ENCODE data around the gene TNS1. TPM values are rescaled to one million over a fixed set of nuclear protein-coding genes. Genes with fewer than 3 reads are reported as not detected.

TNS1 gene
- polyA plus RNA-seq, 1 of the 3 experiments (the other 2 are of a cell fraction) = 12.1 TPM

DNA sequence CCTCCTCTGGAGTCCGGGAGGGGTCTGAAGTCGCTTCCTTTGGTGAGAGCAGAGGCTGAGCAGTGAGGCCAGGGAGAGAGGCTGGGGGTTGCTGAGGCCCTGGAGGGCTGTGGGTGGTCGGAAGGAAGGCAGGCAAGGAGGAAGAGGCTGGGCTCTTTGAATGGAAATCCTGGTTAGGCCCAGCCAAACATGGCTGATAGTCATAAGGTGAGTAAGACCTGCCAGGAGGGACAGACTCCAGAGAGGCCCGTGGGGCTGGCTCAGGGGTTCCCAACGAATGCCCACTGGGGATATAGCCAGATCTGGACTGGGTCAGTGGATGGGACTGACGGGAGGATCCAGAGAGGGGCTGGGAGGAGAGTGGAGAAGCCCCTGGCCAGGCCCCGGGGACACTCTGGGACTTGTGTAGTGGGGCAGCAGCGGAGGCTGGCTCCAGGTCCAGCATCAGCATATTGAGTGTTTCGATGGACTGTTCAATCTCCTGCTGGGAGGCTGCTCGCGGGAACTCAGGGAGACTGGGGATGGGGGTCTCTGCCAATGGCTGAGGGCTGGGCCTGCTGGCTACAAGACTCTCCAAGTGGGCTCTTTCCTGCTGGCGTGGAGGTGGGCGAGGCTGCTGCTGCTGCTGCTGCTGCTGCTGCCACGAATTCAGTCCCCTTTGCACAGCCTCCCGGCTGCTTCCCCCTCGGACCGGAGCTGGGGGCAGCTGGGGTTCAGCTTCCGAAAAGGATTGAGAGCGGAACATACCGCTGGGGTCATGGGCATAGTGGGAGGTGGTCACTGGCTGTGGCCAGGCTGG, 155.0 kb downstream of the TNS1 start:
- no peak for DNase-seq
- Histone ChIP-seq H3K9me2 (no peaks in the 10 kb centered on the region), H3K9ac (no peak overlapping the region), H3K4me1 (ENCODE audit: control insufficient read depth in 1 of 2, insufficient read depth in 2 of 2, low read depth in 1 of 2, low read length in 1 of 2) (peaks cover 24 to 32% of the 10 kb centered on the region in 2 experiments; a peak in 3 of 4 replicates), H3K27ac (ENCODE audit: low read depth in 2 of 2, low read length in 1 of 2) (no peak overlapping the region), H3K9me3 (no peaks in the 10 kb centered on the region), H3K27me3 (ENCODE audit: insufficient read depth) (no peaks in the 10 kb centered on the region), H4K20me1 (ENCODE audit: insufficient read depth) (peaks cover 32% of the 10 kb centered on the region), H3K36me3 (replicated peaks in 1 of 2; ENCODE audit: control insufficient read depth in 1 of 2, insufficient read depth in 2 of 2, low read length in 1 of 2) (peaks cover 41 to 61% of the 10 kb centered on the region in 2 experiments), H3K79me2 (ENCODE audit: insufficient read depth) (peaks cover 91% of the 10 kb centered on the region), H2AFZ (ENCODE audit: low read depth) (no peak overlapping the region), H3K4me3 (ENCODE audit: low read depth in 2 of 2, low read length in 1 of 2) (no peak overlapping the region), H3K4me2 (no peak overlapping the region), H3F3A (replicated peaks; ENCODE audit: insufficient read depth) (peaks cover 6% of the 10 kb centered on the region)
- POLR2A ChIA-PET = no interaction called here
- CTCF ChIA-PET = interaction anchor here (1.9 kb wide), 1 partner anchor 62 kb away, joined by 7 read pairs; no protein-coding TSS in a partner anchor
- WGBS (ENCODE audit: low lambda C conversion rate) = 95% methylated on average over 15 of the region's 20 CpGs
- TF ChIP-seq FOXJ3 (CRISPR knock-in tag; IDR thresholded peaks at IDR 0.05) = no peak
- TF ChIP-seq SIN3A (IDR thresholded peaks at IDR 0.05; ENCODE audit: borderline replicate concordance, low read depth, low read length) = no peak
- no peak for TF ChIP-seq MEF2A (IDR thresholded peaks at IDR 0.05; ENCODE audit: borderline replicate concordance, low read depth)
- TF ChIP-seq EZH2phosphoT487 (IDR thresholded peaks at IDR 0.05; ENCODE audit: borderline replicate concordance, low read depth) = no peak
- TF ChIP-seq, protein P1, sequence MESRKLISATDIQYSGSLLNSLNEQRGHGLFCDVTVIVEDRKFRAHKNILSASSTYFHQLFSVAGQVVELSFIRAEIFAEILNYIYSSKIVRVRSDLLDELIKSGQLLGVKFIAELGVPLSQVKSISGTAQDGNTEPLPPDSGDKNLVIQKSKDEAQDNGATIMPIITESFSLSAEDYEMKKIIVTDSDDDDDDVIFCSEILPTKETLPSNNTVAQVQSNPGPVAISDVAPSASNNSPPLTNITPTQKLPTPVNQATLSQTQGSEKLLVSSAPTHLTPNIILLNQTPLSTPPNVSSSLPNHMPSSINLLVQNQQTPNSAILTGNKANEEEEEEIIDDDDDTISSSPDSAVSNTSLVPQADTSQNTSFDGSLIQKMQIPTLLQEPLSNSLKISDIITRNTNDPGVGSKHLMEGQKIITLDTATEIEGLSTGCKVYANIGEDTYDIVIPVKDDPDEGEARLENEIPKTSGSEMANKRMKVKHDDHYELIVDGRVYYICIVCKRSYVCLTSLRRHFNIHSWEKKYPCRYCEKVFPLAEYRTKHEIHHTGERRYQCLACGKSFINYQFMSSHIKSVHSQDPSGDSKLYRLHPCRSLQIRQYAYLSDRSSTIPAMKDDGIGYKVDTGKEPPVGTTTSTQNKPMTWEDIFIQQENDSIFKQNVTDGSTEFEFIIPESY (IDR thresholded peaks at IDR 0.05; ENCODE audit: borderline replicate concordance, low read depth) = no peak
- TF ChIP-seq MXI1 (IDR thresholded peaks at IDR 0.05; ENCODE audit: low read depth, low read length) = no peak
- TF ChIP-seq RCOR1 (IDR thresholded peaks at IDR 0.05; ENCODE audit: low read length) = no peak
- TF ChIP-seq TEAD4 (IDR thresholded peaks at IDR 0.05; ENCODE audit: borderline replicate concordance, insufficient read depth) = no peak
- no peak for TF ChIP-seq GABPA (IDR thresholded peaks at IDR 0.05; ENCODE audit: low read depth)
- TF ChIP-seq YY1 (IDR thresholded peaks at IDR 0.05; ENCODE audit: low read depth) = no peak
- TF ChIP-seq ELF1 (IDR thresholded peaks at IDR 0.05) = no peak
- TF ChIP-seq RXRA (IDR thresholded peaks at IDR 0.05; ENCODE audit: borderline replicate concordance, low read depth) = no peak

DNA sequence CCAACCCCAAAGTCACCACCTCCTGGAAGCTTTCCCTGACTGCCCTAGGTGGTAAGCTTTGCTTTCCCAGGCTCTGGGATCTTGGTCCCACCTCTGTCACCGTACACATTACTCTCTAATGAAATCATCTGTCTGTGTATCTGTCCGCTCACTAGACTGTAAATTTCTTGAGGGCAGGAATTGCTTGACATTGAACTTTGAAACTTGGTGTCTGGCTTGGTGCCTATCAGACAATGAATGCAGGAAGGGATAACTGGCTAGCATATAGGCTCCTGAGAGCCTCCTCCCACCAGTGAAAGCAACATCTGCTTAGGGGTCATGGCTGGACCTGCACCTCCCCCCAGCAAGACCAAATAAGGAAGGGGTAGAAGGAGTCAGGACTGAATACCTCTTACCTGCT, 155.7 kb downstream of the TNS1 start:
- ChIA-PET CTCF (interaction anchor here (1.0 to 1.9 kb wide), 2 partner anchors 10 to 61 kb away, joined by 3 to 7 read pairs; no protein-coding TSS in a partner anchor), POLR2A (no interaction called here)
- TF ChIP-seq YY1 (IDR thresholded peaks at IDR 0.05; ENCODE audit: low read depth) = no peak
- TF ChIP-seq TAF1 (IDR thresholded peaks at IDR 0.05; ENCODE audit: borderline replicate concordance, low read depth, low read length) = no peak
- no peak for TF ChIP-seq EZH2phosphoT487 (IDR thresholded peaks at IDR 0.05; ENCODE audit: borderline replicate concordance, low read depth)
- WGBS (ENCODE audit: low lambda C conversion rate) = 89% methylated on average over 2 of the region's 2 CpGs
- H3K27ac ChIP-seq (ENCODE audit: low read depth in 2 of 2, low read length in 1 of 2) = no peak overlapping the region
- no peak overlapping the region for H3K4me3 ChIP-seq (ENCODE audit: low read depth in 2 of 2, low read length in 1 of 2)
- no peak overlapping the region for H3K4me2 ChIP-seq
- peaks cover 3% of the 10 kb centered on the region for H3F3A ChIP-seq (replicated peaks; ENCODE audit: insufficient read depth)
- H2AFZ ChIP-seq (ENCODE audit: low read depth) = no peak overlapping the region
- no peak for DNase-seq
- H3K36me3 ChIP-seq (replicated peaks in 1 of 2; ENCODE audit: control insufficient read depth in 1 of 2, insufficient read depth in 2 of 2, low read length in 1 of 2) = peaks cover 41 to 66% of the 10 kb centered on the region in 2 experiments
- H3K4me1 ChIP-seq (ENCODE audit: control insufficient read depth in 1 of 2, insufficient read depth in 2 of 2, low read depth in 1 of 2, low read length in 1 of 2) = peaks cover 19 to 26% of the 10 kb centered on the region in 2 experiments; a peak in 3 of 4 replicates
- H3K27me3 ChIP-seq (ENCODE audit: insufficient read depth) = no peaks in the 10 kb centered on the region
- peaks cover 94% of the 10 kb centered on the region for H3K79me2 ChIP-seq (ENCODE audit: insufficient read depth)
- H3K9ac ChIP-seq = no peak overlapping the region
- no peaks in the 10 kb centered on the region for H3K9me3 ChIP-seq
- H3K9me2 ChIP-seq = no peaks in the 10 kb centered on the region
- H4K20me1 ChIP-seq (ENCODE audit: insufficient read depth) = peaks cover 33% of the 10 kb centered on the region
